ENCODE results near the gene TIMM29.
A peak's percentile ranks its signal among the peaks of the same experiment; 100 is the strongest.

The TIMM29 gene

GRCh38 chr19:10895363-10895762 lies 33.2 kb upstream of the TIMM29 start:
- Histone ChIP-seq H3K4me1 (peaks cover 8% of the 10 kb centered on the region), H3K9me3 (no peaks in the 10 kb centered on the region), H3K27me3 (no peaks in the 10 kb centered on the region), H3K36me3 (no peaks in the 10 kb centered on the region), H3K4me3 (ENCODE audit: low read depth, low read length) (no peak overlapping the region)
- DNase-seq: no peak
- no peak for TF ChIP-seq CTCF (IDR thresholded peaks at IDR 0.05; ENCODE audit: low read depth, low read length)

GRCh38 chr19:10895920-10896319 lies 32.7 kb upstream of the TIMM29 start:
- H3K36me3 ChIP-seq: no peaks in the 10 kb centered on the region
- peaks cover 8% of the 10 kb centered on the region for H3K4me1 ChIP-seq
- no peak for DNase-seq
- H3K4me3 ChIP-seq (ENCODE audit: low read depth, low read length): no peak overlapping the region
- no peaks in the 10 kb centered on the region for H3K9me3 ChIP-seq
- H3K27me3 ChIP-seq: no peaks in the 10 kb centered on the region
- TF ChIP-seq CTCF (IDR thresholded peaks at IDR 0.05; ENCODE audit: low read depth, low read length): peak; percentile 27; the same call in 1 of the 2 replicates

- DNase-seq: no peak
- peaks cover 8% of the 10 kb centered on the region for H3K4me1 ChIP-seq
- TF ChIP-seq CTCF (IDR thresholded peaks at IDR 0.05; ENCODE audit: low read depth, low read length): no peak
- no peaks in the 10 kb centered on the region for H3K36me3 ChIP-seq
- H3K27me3 ChIP-seq: no peaks in the 10 kb centered on the region
- H3K4me3 ChIP-seq (ENCODE audit: low read depth, low read length): no peak overlapping the region
- no peaks in the 10 kb centered on the region for H3K9me3 ChIP-seq
Observed at GRCh38 chr19:10896851-10897526, 31.6 kb upstream of the TIMM29 start.

GRCh38 chr19:10898633-10899032 lies 30.0 kb upstream of the TIMM29 start:
- Histone ChIP-seq H3K9me3 (no peaks in the 10 kb centered on the region), H3K36me3 (no peaks in the 10 kb centered on the region), H3K27me3 (no peaks in the 10 kb centered on the region), H3K4me1 (peaks cover 8% of the 10 kb centered on the region), H3K4me3 (ENCODE audit: low read depth, low read length) (no peak overlapping the region)
- no peak for TF ChIP-seq CTCF (IDR thresholded peaks at IDR 0.05; ENCODE audit: low read depth, low read length)
- no peak for DNase-seq

GRCh38 chr19:10899151-10899653 lies 29.4 kb upstream of the TIMM29 start:
- peak; percentile 76 for DNase-seq
- H3K36me3 ChIP-seq: no peaks in the 10 kb centered on the region
- no peak for TF ChIP-seq CTCF (IDR thresholded peaks at IDR 0.05; ENCODE audit: low read depth, low read length)
- H3K27me3 ChIP-seq: no peaks in the 10 kb centered on the region
- peaks cover 8% of the 10 kb centered on the region for H3K4me1 ChIP-seq
- H3K9me3 ChIP-seq: no peaks in the 10 kb centered on the region
- no peak overlapping the region for H3K4me3 ChIP-seq (ENCODE audit: low read depth, low read length)

GRCh38 chr19:10907925-10908324 lies 20.7 kb upstream of the TIMM29 start:
- H3K27me3 ChIP-seq: no peaks in the 10 kb centered on the region
- H3K4me1 ChIP-seq: no peaks in the 10 kb centered on the region
- H3K36me3 ChIP-seq: peaks cover 34% of the 10 kb centered on the region
- DNase-seq: no peak
- H3K4me3 ChIP-seq (ENCODE audit: low read depth, low read length): no peak overlapping the region
- no peak for TF ChIP-seq CTCF (IDR thresholded peaks at IDR 0.05; ENCODE audit: low read depth, low read length)
- H3K9me3 ChIP-seq: no peaks in the 10 kb centered on the region
